GM12872 (cell line): ENCODE results near the gene PPP1R12A.

ENCODE experiments used
- TF ChIP-seq, protein P1 (sequence below): IDR thresholded peaks from 3 replicates; pipeline ENCODE4 v1.5.1; 2011; ENCODE audit warnings: low read depth, mild to moderate bottlenecking, low read length, moderate library complexity; ENCODE audit not compliant: insufficient read depth

Gene PPP1R12A

DNA sequence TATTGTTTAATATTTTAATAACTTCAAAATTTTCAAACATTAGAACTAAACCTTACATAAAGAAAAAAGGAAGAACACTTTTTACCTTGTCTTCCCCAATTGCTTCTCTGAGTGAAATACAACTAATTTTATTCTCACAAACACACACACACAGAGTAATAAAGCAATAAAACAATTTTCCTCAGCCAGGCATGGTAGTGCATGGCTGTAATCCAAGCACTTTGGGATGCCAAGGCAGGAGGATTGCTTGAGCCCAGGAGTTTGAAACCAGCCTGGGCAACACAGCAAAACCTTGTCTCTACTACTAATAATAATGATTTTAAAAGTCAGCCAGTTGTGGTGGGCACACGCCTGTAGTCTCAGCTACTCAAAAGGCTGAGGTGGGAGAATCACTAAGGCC lies 13.1 kb downstream of the PPP1R12A start:
- TF ChIP-seq, protein P1, sequence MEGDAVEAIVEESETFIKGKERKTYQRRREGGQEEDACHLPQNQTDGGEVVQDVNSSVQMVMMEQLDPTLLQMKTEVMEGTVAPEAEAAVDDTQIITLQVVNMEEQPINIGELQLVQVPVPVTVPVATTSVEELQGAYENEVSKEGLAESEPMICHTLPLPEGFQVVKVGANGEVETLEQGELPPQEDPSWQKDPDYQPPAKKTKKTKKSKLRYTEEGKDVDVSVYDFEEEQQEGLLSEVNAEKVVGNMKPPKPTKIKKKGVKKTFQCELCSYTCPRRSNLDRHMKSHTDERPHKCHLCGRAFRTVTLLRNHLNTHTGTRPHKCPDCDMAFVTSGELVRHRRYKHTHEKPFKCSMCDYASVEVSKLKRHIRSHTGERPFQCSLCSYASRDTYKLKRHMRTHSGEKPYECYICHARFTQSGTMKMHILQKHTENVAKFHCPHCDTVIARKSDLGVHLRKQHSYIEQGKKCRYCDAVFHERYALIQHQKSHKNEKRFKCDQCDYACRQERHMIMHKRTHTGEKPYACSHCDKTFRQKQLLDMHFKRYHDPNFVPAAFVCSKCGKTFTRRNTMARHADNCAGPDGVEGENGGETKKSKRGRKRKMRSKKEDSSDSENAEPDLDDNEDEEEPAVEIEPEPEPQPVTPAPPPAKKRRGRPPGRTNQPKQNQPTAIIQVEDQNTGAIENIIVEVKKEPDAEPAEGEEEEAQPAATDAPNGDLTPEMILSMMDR = no peak

DNA sequence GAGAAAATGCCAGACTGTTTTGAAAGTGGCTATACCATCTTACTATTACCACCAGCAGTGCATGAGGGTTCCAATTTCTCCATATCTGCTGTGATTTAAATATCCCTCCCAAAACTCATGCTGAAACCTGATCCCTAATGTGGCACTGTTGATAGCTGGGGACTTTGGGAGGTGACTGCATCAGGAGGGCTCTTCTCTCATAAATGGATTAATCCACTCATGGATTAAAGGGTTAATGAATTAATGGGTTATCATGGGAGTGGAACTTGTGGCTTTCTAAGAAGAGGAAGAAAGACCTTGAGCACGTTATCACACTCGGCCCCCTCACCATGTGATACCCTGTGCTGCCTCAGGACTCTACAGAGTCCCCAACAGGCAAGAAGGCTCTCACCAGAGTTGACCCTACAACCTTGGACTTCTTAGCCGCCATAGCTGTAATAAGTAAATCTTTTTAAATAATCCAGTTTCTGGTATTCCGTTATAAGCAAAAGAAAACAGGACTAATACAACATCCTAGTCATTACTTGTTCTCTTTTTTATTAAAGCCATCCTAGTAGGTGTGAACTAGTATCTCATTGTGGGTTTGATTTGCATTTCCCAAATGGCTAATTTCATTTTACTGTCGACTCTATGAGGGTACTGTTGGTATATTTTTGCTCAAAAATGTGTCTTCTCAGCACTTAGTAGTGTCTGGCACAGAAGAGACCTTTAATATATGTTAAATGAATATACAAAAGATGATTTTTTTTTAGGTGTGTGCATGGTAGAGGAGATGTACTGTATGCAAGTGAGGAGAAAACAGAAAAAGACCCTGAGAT lies 14.3 kb downstream of the PPP1R12A start:
- TF ChIP-seq, protein P1 = no peak

DNA sequence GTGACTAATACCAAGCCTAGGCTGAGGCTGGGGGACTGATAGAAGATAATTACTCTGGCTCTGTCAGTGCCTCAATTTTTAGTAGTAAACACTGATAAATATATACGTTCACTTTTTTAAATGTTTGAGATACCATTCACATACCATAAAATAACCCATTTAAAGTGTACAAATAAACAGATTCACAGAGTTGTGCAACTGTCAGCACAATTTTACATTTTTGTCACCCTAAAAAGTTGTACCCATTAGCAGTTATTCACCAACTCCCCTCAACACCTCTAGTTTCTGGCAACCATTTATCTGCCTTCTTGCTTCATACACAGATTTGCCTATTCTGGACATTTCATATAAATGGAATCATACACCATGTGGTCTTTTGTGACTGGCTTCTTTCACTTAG lies 15.1 kb downstream of the PPP1R12A start:
- TF ChIP-seq, protein P1 = no peak

DNA sequence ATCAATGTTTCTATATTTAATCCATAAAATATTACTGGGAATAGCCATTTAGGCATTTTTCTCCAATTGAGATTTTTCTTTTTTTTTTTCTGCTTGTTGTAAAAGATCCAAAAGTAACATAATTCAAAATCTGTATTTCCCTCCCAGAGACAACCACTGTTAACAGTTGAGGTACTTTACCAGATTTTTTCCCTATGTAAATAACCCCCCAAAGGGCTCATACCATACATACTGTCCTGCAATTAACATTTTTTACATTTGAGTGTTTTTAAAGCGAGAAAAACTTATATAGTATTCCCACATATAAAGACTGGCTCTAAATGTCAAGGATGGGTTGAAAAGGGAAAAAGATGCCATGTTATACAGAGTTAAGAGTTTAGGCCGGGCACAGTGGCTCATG lies 18.1 kb downstream of the PPP1R12A start:
- TF ChIP-seq, protein P1 = no peak

DNA sequence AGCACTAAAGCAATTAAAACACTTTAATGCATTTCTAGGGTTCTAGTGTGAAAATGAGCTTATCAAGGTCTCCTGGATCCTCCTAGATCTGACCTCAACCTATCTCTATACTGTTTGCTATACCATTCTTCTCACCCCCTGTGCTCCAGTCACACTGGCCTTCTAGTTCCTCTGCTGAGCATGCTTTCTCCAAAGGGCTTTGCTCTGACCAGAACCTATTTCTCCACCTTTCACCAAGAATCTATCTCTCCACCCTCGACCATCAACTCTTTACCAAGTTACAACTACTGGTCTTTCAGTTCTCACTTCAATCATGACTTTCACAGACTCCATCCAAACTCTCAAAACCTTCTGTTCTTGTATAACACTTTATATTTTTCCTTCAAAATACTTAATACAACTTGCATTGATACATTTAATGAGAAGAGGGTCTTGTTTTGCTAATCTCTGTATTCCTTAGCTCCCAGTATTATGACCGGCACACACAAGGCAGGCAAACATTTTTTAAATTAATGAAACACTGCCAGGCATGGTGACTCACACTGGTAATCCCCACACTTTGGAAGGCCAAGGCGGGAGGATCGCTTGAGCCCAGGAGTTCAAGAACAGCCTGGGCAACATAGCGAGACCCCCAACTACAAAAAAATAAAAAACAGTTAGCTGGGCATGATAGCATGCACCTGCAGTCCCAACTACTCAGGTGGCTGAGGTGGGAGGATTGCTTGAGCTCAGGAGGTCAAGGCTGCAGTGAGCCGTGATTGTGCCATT lies 22.8 kb downstream of the PPP1R12A start:
- TF ChIP-seq, protein P1 = no peak

DNA sequence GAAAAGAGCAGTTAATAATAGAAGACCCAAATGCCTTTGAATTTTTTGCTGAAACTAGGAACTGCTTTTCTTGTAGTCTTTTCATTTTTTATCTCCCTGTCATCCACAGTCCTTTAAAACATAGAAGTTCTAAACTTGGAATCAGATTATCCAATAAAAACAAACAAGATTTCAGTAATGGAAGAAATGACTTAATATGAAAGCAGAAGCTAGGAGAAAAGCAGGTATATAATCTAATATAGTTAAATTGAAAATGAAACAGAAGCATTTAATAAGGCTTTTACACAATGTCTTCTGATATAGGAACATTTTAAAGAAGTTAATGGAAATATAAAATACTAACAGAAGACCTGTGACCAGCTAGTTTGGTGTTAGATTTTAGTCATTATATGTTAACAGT lies 26.5 kb downstream of the PPP1R12A start:
- TF ChIP-seq, protein P1 = no peak

DNA sequence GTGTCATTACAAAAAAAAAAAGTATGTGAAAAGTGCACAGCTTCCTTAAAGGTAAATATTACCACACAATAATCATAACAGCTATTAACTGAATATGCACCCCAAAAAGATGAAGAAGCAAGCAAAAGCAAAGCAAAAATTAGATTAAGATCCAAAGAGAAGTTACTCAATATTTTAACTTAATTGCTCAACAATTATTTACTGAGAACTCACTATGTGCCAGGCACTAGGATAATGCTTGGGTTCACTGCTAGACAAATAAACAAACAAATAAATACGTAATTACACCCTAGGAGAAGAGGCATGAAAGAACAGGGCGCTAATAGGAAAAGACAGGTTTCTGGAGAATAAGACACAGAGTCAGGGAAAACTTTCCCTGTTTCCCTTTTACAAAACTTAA lies 33.4 kb downstream of the PPP1R12A start:
- TF ChIP-seq, protein P1 = no peak
